ENCODE data around the gene CEBPA.

Gene CEBPA

DNA sequence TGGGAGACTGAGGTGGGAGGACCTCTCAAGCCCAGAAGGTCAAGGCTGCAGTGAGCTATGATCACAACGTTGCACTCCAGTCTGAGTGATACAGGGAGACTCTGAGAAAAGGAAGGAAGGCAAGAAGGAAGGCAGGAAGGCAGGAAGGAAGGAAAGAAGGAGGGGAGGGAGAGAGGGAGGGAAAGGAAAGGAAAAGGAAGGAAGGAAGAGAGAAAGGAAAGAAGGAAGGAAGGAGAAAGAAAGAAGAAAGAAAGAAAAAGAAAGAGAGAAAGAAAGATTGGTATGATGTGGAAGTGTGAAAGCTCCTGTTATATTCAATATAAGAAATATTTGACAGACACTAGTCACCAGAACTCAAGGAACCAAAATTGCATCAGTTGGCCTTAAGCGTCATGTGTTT lies 38.7 kb upstream of the CEBPA start:
- Histone ChIP-seq H3K9me3 (ENCODE audit: control insufficient read depth in 1 of 2, low read length in 2 of 2) (no peaks in the 10 kb centered on the region), H3K36me3 (ENCODE audit: control insufficient read depth in 1 of 2, insufficient read depth in 2 of 2, low read length in 2 of 2) (no peaks in the 10 kb centered on the region), H3K4me1 (ENCODE audit: control insufficient read depth in 1 of 2, insufficient read depth in 2 of 2, low read length in 2 of 2) (peaks cover 6 to 7% of the 10 kb centered on the region in 2 donors), H3K27me3 (ENCODE audit: low read depth, low read length) (no peaks in the 10 kb centered on the region), H3K27ac (ENCODE audit: low read length) (no peak overlapping the region), H3K4me3 (ENCODE audit: low read depth in 1 of 2, low read length in 2 of 2) (no peak overlapping the region)

DNA sequence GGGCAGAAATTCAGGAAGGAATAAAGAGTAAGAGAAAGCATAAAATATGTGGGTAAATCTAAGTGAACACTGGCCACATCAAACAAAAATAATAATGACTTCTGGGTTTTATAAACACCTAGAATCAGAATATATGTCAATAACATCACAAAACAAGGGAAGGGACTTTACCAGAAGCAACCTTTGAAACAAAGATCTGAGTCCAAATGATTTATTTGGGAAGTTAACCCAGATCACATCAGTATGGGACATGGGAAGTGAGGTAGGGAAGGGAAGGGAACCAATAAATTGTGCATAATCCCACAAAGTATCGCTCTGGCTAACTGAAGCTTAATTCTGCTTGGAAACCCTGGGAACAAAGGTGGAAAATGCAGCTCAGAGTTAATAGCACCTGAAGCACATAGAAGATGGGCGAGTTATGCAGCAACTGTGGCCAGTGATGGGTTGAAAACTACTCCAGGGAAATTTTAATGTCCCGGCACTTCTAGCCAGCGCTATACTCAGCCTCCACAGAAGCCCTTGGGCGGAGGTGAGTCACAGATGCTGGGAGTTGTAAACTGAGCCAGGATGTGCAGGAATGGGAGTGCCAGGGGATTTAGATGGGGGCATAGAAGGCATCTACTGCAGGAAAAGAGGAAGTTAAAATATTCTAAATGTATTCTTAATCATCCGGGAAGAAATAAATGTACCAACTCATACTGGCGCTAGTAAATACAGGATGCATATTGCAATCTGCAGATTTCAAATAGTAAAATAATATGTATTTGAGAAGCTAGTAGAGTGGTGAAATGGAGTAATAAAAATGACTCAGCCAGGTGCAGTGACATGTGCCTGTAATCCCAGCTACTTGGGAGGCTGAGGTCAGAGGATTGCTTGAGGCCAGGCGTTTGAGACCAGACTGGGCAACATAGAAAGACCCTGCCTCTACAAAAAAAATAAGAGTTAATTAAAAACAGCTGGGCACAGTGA lies 37.0 kb upstream of the CEBPA start:
- Histone ChIP-seq H3K27ac (ENCODE audit: low read length) (no peak overlapping the region), H3K9me3 (ENCODE audit: control insufficient read depth in 1 of 2, low read length in 2 of 2) (no peaks in the 10 kb centered on the region), H3K4me1 (ENCODE audit: control insufficient read depth in 1 of 2, insufficient read depth in 2 of 2, low read length in 2 of 2) (peaks cover 2 to 7% of the 10 kb centered on the region in 2 donors), H3K4me3 (ENCODE audit: low read depth in 1 of 2, low read length in 2 of 2) (no peak overlapping the region), H3K36me3 (ENCODE audit: control insufficient read depth in 1 of 2, insufficient read depth in 2 of 2, low read length in 2 of 2) (no peaks in the 10 kb centered on the region), H3K27me3 (ENCODE audit: low read depth, low read length) (no peaks in the 10 kb centered on the region)

DNA sequence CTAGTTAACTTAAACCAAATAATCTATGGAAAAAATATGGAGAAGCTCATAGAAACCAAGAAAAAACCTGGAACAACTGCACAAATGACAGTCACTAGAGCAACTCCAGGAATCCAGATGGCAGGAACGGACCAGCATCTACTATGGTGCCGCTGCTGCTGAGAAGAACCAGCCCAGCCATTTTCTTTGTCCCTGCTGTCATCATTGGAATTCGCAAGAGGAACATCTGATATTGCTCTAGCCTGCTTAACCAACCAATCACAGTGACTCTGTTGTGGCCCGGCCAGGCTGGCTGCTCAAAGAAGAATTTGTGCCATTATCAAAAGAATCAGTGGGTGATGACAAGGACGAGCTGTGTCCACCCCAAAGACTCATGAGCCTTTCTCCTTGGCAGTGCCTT lies 33.1 kb upstream of the CEBPA start:
- Histone ChIP-seq H3K27me3 (ENCODE audit: low read depth, low read length) (no peaks in the 10 kb centered on the region), H3K9me3 (ENCODE audit: control insufficient read depth in 1 of 2, low read length in 2 of 2) (no peaks in the 10 kb centered on the region), H3K27ac (ENCODE audit: low read length) (no peak overlapping the region), H3K4me1 (ENCODE audit: control insufficient read depth in 1 of 2, insufficient read depth in 2 of 2, low read length in 2 of 2) (no peaks in the 10 kb centered on the region), H3K36me3 (ENCODE audit: control insufficient read depth in 1 of 2, insufficient read depth in 2 of 2, low read length in 2 of 2) (no peaks in the 10 kb centered on the region), H3K4me3 (ENCODE audit: low read depth in 1 of 2, low read length in 2 of 2) (no peak overlapping the region)

DNA sequence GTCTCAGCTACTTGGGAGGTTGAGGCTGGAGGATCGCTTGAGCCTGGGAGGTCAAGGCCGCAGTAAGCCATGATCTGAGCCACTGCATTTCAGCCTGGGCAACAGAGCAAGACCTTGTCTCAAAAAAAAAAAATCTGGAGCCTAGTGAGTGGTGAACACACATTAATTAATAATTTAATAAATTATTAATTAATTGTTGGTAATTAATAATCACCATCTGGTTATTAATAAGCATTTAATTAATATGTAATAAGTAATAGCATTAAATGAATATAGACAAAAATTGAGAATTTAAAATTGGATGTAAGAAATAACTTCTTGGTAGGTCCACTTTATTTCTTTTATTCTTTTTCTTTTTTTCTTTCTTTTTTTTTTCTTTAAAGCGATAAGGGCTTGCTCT lies 31.9 kb upstream of the CEBPA start:
- no peaks in the 10 kb centered on the region for H3K36me3 ChIP-seq (ENCODE audit: control insufficient read depth in 1 of 2, insufficient read depth in 2 of 2, low read length in 2 of 2)
- no peak overlapping the region for H3K4me3 ChIP-seq (ENCODE audit: low read depth in 1 of 2, low read length in 2 of 2)
- H3K9me3 ChIP-seq (ENCODE audit: control insufficient read depth in 1 of 2, low read length in 2 of 2) = no peaks in the 10 kb centered on the region
- H3K27me3 ChIP-seq (ENCODE audit: low read depth, low read length) = no peaks in the 10 kb centered on the region
- H3K27ac ChIP-seq (ENCODE audit: low read length) = no peak overlapping the region
- H3K4me1 ChIP-seq (ENCODE audit: control insufficient read depth in 1 of 2, insufficient read depth in 2 of 2, low read length in 2 of 2) = no peaks in the 10 kb centered on the region

DNA sequence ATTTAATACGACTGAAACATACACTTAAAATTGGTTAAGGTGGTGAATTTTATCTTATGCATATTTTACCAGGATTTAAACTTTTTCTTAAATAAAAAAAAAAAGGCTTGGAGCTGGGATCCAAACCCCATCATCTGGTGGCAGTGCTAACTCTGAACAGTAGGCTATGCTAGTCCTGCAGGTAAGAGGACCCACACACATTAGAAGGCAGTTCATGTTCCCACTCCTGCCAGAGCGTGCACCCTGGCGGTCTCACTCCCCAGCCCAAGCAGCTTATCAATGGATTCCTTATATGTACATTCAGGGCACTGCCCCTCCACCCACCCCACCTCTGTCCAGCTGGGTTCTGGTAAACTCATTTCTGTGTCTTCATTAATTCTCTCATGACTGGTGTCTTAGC lies 31.3 kb upstream of the CEBPA start:
- Histone ChIP-seq H3K27me3 (ENCODE audit: low read depth, low read length) (no peaks in the 10 kb centered on the region), H3K4me1 (ENCODE audit: control insufficient read depth in 1 of 2, insufficient read depth in 2 of 2, low read length in 2 of 2) (no peaks in the 10 kb centered on the region), H3K9me3 (ENCODE audit: control insufficient read depth in 1 of 2, low read length in 2 of 2) (no peaks in the 10 kb centered on the region), H3K36me3 (ENCODE audit: control insufficient read depth in 1 of 2, insufficient read depth in 2 of 2, low read length in 2 of 2) (no peaks in the 10 kb centered on the region), H3K27ac (ENCODE audit: low read length) (no peak overlapping the region), H3K4me3 (ENCODE audit: low read depth in 1 of 2, low read length in 2 of 2) (no peak overlapping the region)

DNA sequence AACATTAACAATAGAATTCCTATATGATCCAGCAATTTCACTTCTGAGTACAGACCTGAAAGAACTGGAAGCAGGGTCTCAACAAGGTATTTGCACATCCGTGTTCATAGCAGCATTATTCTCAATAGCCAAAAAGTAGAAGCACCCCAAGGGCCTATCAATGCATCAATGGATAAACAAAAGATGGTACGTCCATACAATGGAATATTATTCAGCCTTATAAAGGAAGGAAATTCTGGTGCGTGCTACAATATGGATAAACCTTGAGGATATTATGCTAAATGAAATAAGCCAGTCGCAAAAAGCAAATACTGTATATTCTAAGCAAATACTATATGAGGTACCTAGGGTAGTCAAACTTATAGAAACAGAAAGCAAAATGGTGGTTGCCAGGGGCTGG lies 30.8 kb upstream of the CEBPA start:
- Histone ChIP-seq H3K27me3 (ENCODE audit: low read depth, low read length) (no peaks in the 10 kb centered on the region), H3K36me3 (ENCODE audit: control insufficient read depth in 1 of 2, insufficient read depth in 2 of 2, low read length in 2 of 2) (no peaks in the 10 kb centered on the region), H3K27ac (ENCODE audit: low read length) (no peak overlapping the region), H3K4me1 (ENCODE audit: control insufficient read depth in 1 of 2, insufficient read depth in 2 of 2, low read length in 2 of 2) (no peaks in the 10 kb centered on the region), H3K9me3 (ENCODE audit: control insufficient read depth in 1 of 2, low read length in 2 of 2) (no peaks in the 10 kb centered on the region), H3K4me3 (ENCODE audit: low read depth in 1 of 2, low read length in 2 of 2) (no peak overlapping the region)

DNA sequence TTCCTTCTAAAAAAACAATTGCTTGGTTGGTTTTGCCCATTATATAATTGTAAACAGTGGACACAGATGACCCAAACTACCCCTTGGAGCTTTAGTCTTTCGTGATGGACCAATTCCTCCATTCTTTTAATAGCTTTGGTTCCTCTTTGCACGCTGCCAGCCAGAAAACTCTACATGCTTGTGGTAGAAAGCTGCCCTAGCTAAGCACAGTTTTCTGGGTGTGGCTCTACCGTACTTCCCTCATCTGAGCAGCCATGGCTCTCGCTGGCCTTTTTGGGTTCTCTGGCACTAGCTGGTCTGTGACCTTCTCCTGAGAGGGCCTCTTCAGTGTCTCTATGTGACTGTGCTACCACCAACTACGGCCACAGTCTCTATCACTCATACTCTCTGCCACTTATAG lies 29.9 kb upstream of the CEBPA start:
- Histone ChIP-seq H3K4me1 (ENCODE audit: control insufficient read depth in 1 of 2, insufficient read depth in 2 of 2, low read length in 2 of 2) (no peaks in the 10 kb centered on the region), H3K27ac (ENCODE audit: low read length) (no peak overlapping the region), H3K4me3 (ENCODE audit: low read depth in 1 of 2, low read length in 2 of 2) (no peak overlapping the region), H3K36me3 (ENCODE audit: control insufficient read depth in 1 of 2, insufficient read depth in 2 of 2, low read length in 2 of 2) (no peaks in the 10 kb centered on the region), H3K27me3 (ENCODE audit: low read depth, low read length) (no peaks in the 10 kb centered on the region), H3K9me3 (ENCODE audit: control insufficient read depth in 1 of 2, low read length in 2 of 2) (no peaks in the 10 kb centered on the region)

DNA sequence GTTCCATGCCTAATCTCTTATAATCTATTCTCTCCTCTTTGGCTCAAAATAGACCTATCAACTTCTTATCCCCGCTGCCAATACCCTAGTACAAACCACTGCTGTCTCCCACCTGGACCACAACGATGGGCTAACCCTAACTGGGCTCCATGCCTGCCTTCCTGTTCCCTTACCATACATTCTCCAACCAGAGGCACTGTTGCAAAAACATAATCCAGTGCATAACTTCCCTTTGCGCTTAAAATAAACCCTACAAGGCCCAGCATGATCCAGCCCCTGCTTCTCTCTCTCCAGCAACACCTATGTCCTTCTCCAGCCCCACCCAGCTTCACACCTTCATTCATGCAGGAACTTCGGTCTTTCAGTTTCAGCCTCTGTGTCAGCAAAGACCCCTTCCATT lies 27.4 kb upstream of the CEBPA start:
- Histone ChIP-seq H3K36me3 (ENCODE audit: control insufficient read depth in 1 of 2, insufficient read depth in 2 of 2, low read length in 2 of 2) (no peaks in the 10 kb centered on the region), H3K9me3 (ENCODE audit: control insufficient read depth in 1 of 2, low read length in 2 of 2) (peaks cover 0 to 10% of the 10 kb centered on the region in 2 donors), H3K27me3 (ENCODE audit: low read depth, low read length) (no peaks in the 10 kb centered on the region), H3K27ac (ENCODE audit: low read length) (no peak overlapping the region), H3K4me3 (ENCODE audit: low read depth in 1 of 2, low read length in 2 of 2) (no peak overlapping the region), H3K4me1 (ENCODE audit: control insufficient read depth in 1 of 2, insufficient read depth in 2 of 2, low read length in 2 of 2) (peaks cover 0 to 4% of the 10 kb centered on the region in 2 donors)

DNA sequence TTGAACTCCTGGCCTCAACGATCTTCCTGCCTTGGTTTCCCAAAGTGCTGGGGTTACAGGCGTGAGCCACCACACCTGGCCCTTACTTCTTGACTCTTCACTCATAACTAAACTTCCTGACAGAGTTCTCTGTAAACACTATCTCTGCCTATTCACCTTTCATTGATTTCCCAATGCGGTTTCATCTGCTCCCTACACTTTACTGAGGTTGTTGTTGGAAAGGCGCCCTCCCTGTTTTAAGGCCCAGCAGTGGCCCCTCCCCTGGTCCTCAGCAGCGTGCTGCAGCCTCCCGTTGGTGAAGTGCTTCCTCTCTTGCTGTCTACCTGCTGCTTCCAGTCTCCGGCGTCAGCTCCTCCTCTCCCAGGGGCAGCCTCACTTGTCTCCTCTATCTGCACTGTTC lies 26.7 kb upstream of the CEBPA start:
- Histone ChIP-seq H3K36me3 (ENCODE audit: control insufficient read depth in 1 of 2, insufficient read depth in 2 of 2, low read length in 2 of 2) (no peaks in the 10 kb centered on the region), H3K9me3 (ENCODE audit: control insufficient read depth in 1 of 2, low read length in 2 of 2) (peaks cover 0 to 10% of the 10 kb centered on the region in 2 donors), H3K4me3 (ENCODE audit: low read depth in 1 of 2, low read length in 2 of 2) (no peak overlapping the region), H3K4me1 (ENCODE audit: control insufficient read depth in 1 of 2, insufficient read depth in 2 of 2, low read length in 2 of 2) (peaks cover 0 to 4% of the 10 kb centered on the region in 2 donors), H3K27ac (ENCODE audit: low read length) (no peak overlapping the region), H3K27me3 (ENCODE audit: low read depth, low read length) (no peaks in the 10 kb centered on the region)

DNA sequence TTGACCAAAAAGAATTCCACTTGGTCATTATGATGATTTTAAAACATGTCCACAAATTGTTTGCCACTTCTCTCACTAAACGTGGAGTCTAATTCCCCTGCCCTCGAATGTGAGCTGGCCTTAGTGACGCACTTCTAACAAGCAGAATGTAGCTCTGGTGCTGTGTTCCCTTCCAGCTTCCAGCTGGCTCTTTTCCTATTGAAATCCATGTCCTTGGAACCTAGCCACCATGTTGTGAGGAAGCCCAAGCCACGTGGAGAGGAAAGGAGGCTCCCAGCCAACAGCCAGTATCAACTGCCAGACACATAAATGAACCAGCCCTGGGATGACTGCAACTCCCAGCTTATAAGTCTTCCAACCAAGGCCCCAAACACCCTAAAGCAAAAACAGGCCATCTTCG lies 23.6 kb upstream of the CEBPA start:
- Histone ChIP-seq H3K36me3 (ENCODE audit: control insufficient read depth in 1 of 2, insufficient read depth in 2 of 2, low read length in 2 of 2) (no peaks in the 10 kb centered on the region), H3K27ac (ENCODE audit: low read length) (no peak overlapping the region), H3K27me3 (ENCODE audit: low read depth, low read length) (no peaks in the 10 kb centered on the region), H3K4me1 (ENCODE audit: control insufficient read depth in 1 of 2, insufficient read depth in 2 of 2, low read length in 2 of 2) (peaks cover 0 to 4% of the 10 kb centered on the region in 2 donors), H3K9me3 (ENCODE audit: control insufficient read depth in 1 of 2, low read length in 2 of 2) (peaks cover 0 to 10% of the 10 kb centered on the region in 2 donors), H3K4me3 (ENCODE audit: low read depth in 1 of 2, low read length in 2 of 2) (no peak overlapping the region)

DNA sequence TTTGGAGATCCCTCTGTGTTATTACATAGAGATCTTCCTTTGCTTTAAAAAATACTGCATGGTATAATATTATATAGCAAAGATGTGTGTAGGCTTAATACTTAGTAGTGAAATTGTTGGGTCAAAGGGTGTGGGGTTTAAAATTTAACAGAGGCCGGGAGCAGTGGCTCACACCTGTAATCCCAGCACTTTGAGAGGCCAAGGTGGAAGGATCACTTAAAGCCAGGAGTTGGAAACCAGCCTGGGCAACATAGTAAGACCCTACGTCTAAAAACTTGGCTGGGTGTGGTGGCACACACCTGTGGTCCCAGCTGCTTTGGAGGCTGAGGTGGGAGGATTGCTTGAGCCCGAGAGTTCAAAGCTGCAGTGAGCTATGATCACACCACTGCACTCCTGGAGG lies 22.3 kb upstream of the CEBPA start:
- no peak overlapping the region for H3K4me3 ChIP-seq (ENCODE audit: low read depth in 1 of 2, low read length in 2 of 2)

More for the DNA sequence above, 22.3 kb upstream of the CEBPA start:
- peaks cover 0 to 10% of the 10 kb centered on the region in 2 donors for H3K9me3 ChIP-seq (ENCODE audit: control insufficient read depth in 1 of 2, low read length in 2 of 2)
- H3K27ac ChIP-seq (ENCODE audit: low read length) = no peak overlapping the region
- peaks cover 0 to 4% of the 10 kb centered on the region in 2 donors for H3K4me1 ChIP-seq (ENCODE audit: control insufficient read depth in 1 of 2, insufficient read depth in 2 of 2, low read length in 2 of 2)
- H3K36me3 ChIP-seq (ENCODE audit: control insufficient read depth in 1 of 2, insufficient read depth in 2 of 2, low read length in 2 of 2) = no peaks in the 10 kb centered on the region
- no peaks in the 10 kb centered on the region for H3K27me3 ChIP-seq (ENCODE audit: low read depth, low read length)

All from muscle layer of duodenum (tissue), 2 donors.